ENCODE results near the gene UACA. TPM values are rescaled to one million over a fixed set of nuclear protein-coding genes. Genes with fewer than 3 reads are reported as not detected.
A peak's percentile ranks its signal among the peaks of the same experiment; 100 is the strongest.
"Not testable (repeated sequence)": the region's sequence is repeated elsewhere in the genome, so short reads cannot be mapped to it uniquely, and the experiment has no call there.

UACA gene
- total RNA-seq, 1 experiment from 2014 or later: 48.2 TPM

GRCh38 chr15:70629735-70630273 lies 133.6 kb downstream of the UACA start:
- DNase-seq (ENCODE audit: low read depth): no peak

GRCh38 chr15:70628549-70628896 lies 134.8 kb downstream of the UACA start:
- no peak for DNase-seq (ENCODE audit: low read depth)

GRCh38 chr15:70627734-70628548 lies 135.4 kb downstream of the UACA start:
- no peak for DNase-seq (ENCODE audit: low read depth)

GRCh38 chr15:70627322-70627721 lies 136.0 kb downstream of the UACA start:
- no peak for DNase-seq (ENCODE audit: low read depth)

GRCh38 chr15:70625438-70625837 lies 137.9 kb downstream of the UACA start:
- DNase-seq (ENCODE audit: low read depth): no peak

GRCh38 chr15:70625011-70625410 lies 138.3 kb downstream of the UACA start:
- DNase-seq (ENCODE audit: low read depth): no peak

GRCh38 chr15:70618929-70619328 lies 144.4 kb downstream of the UACA start:
- no peak for DNase-seq (ENCODE audit: low read depth)

GRCh38 chr15:70617911-70618287 lies 145.5 kb downstream of the UACA start:
- no peak for DNase-seq (ENCODE audit: low read depth)

GRCh38 chr15:70617076-70617910 lies 146.1 kb downstream of the UACA start:
- no peak for DNase-seq (ENCODE audit: low read depth)

GRCh38 chr15:70616311-70616756 lies 147.0 kb downstream of the UACA start:
- not testable (repeated sequence) for DNase-seq (ENCODE audit: low read depth)

- DNase-seq (ENCODE audit: low read depth): no peak
Measured at GRCh38 chr15:70615435-70616310, 147.7 kb downstream of the UACA start.

GRCh38 chr15:70614221-70614620 lies 149.1 kb downstream of the UACA start:
- DNase-seq (ENCODE audit: low read depth): no peak

GRCh38 chr15:70613271-70613670 lies 150.1 kb downstream of the UACA start:
- DNase-seq (ENCODE audit: low read depth): no peak

- DNase-seq (ENCODE audit: low read depth): no peak
Measured at GRCh38 chr15:70611286-70611685, 152.1 kb downstream of the UACA start.

- DNase-seq (ENCODE audit: low read depth): no peak
Measured at GRCh38 chr15:70610541-70610940, 152.8 kb downstream of the UACA start.

GRCh38 chr15:70609889-70610288 lies 153.5 kb downstream of the UACA start:
- DNase-seq (ENCODE audit: low read depth): no peak

GRCh38 chr15:70608144-70608543 lies 155.2 kb downstream of the UACA start:
- DNase-seq (ENCODE audit: low read depth): no peak

GRCh38 chr15:70605606-70606410 lies 157.6 kb downstream of the UACA start:
- DNase-seq (ENCODE audit: low read depth): no peak

GRCh38 chr15:70604666-70605315 lies 158.6 kb downstream of the UACA start:
- DNase-seq (ENCODE audit: low read depth): peak; percentile 31

All from LHCN-M2 (cell line).